ENCODE data around the gene UCKL1.

DNA sequence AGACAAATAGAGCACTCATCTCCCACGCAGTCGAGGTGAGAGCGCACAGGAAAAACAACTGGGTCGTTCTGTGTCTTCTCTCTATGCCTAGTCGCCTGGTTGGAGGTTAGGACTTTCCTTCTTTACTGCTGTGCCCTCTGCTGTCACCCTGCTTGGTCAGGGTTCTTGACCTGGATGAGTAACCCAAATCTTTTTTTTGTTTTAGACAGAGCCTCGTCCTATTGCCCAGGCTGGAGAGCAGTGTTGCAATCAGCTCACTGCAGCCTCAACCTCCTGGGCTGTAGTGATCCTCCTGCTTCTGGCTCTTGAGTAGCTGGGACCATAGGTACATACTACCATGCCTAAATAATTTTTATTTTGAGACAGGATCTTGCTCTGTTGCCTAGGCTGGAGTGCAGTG lies 49.2 kb upstream of the UCKL1 start:
- TF ChIP-seq CTCF (IDR thresholded peaks at IDR 0.05; ENCODE audit: poor library complexity) = no peak
- no peak for TF ChIP-seq EZH2 (IDR thresholded peaks at IDR 0.05; ENCODE audit: borderline replicate concordance)

Data from hepatocyte (in vitro differentiated cells).